Stimulated activated CD4-positive, alpha-beta T cell treated with anti-CD3 and anti-CD28 coated beads, Interleukin-4, amount 100 ng/mL, for 4 hours (primary cell): ENCODE results near the gene YKT6.

Source experiments
- DNase-seq, 2 experiments: peaks; one replicate each; pipeline ENCODE4 v3.0.0-alpha.2; 2020

YKT6 gene

DNA sequence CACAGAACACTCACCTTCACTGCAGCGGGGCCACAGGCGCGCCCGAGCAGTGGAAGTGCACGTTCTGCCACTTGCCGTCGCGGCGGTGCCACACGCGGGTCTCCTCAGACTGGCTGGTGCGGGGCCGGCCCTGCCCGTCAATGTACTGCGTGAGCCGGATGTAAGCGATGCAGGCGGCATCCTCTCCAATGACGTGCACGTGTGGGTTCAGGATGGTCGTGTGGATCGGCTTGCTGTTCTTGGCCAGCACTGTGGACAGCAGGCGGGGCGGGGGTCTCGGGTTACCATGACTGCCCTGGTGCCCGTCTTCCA, 19.2 kb downstream of the YKT6 start:
- no peak for DNase-seq

DNA sequence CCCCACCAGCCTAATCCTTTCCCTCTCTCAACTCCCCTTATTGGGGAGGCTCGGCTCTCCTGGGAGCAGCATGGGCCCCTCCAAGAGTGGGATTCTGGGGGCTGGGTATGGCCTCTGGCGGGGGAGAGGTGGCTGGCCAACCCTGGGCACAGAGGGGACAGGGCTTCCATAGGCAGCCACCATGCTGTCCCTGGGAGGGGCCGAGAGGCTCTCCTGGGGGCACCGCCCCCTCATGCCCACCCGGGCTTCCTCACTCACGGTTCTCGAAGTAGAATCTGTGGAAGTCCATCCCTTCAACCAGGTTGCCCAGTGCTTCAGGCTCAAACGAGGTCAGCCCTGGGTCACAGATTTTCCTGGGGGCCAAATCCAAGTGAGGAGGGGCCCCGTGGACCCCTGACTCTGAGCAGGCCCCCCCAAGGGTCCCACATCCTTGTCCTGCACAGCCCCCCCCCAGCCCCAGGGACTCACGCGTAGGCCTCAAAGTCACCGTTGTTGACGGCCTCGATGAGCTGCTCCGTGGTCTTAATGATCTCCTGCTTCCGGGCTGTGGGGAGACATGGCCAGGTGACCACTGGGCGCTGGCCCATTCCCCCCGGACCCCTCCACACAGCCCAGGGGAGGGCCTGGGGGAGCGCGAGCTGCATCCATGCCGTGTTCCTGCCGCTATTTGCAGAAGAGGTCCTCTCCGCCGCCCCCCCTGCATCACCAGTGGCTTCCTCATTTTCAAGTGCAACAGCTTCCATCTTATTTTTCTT, 19.8 kb downstream of the YKT6 start:
- DNase-seq = no peak

DNA sequence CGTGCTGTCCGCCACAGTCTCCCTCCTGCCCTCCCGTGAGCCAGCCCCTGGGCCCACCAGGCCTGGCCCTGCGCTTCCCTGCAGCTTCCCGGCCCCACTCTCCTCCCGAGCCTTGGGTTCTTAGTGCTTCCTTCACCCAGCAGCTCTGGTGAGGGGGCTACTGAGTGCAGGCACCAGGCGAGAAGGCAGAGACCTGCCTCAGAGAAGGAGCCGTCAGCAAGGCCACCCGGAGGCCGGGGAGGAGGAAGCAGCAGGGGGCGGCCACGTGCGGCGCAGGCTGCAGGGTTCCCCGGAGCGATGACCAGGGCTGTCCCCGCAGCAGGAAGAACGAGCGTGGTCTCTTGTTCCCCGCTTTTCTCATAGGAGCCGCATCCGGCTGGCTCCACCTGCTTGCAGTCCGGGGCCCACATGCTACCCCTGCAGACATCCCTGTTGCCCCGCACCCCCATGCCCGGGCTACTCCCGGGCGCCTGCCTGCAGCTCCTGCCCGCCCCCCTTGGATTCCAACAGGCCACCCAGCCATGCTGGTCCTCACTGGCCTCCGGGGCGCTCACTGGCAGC, 20.5 kb downstream of the YKT6 start:
- DNase-seq = no peak

- no peak for DNase-seq
Measured at GRCh38 chr7:44222074-44222473, 21.3 kb downstream of the YKT6 start.

- no peak for DNase-seq
Measured at GRCh38 chr7:44222776-44223261, 22.0 kb downstream of the YKT6 start.

- no peak for DNase-seq
Measured at GRCh38 chr7:44223362-44224079, 22.7 kb downstream of the YKT6 start.

- no peak for DNase-seq
Measured at GRCh38 chr7:44224080-44224973, 23.5 kb downstream of the YKT6 start.

DNA sequence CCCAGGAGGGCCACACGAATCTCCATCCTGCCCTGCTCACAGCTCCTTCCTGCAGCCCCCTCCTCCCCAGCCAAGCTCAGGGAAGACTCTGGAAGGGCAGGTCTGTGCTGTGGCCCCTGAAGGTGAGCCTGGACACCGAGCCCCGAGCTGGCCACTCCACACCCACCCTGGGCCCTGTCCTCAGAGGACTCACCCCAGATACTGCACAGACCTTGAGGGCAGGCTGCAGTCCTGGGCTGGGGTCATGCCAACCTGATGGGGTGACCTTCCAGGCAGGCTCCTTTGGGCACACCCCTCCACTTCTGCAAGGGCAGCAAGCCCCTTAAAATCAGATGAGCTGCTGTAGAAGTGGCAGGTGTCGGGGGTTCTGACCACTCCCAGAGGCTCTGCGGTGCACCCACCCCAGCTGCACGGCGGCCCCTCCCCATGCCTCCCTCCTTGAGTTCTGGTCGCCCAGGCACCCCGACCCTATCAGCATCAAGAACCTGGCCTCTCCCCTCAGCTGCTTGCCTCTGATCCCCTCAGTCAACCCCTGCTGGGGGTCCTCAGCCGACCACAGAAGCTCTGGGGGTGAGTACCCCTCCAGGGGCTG, 24.3 kb downstream of the YKT6 start:
- no peak for DNase-seq

DNA sequence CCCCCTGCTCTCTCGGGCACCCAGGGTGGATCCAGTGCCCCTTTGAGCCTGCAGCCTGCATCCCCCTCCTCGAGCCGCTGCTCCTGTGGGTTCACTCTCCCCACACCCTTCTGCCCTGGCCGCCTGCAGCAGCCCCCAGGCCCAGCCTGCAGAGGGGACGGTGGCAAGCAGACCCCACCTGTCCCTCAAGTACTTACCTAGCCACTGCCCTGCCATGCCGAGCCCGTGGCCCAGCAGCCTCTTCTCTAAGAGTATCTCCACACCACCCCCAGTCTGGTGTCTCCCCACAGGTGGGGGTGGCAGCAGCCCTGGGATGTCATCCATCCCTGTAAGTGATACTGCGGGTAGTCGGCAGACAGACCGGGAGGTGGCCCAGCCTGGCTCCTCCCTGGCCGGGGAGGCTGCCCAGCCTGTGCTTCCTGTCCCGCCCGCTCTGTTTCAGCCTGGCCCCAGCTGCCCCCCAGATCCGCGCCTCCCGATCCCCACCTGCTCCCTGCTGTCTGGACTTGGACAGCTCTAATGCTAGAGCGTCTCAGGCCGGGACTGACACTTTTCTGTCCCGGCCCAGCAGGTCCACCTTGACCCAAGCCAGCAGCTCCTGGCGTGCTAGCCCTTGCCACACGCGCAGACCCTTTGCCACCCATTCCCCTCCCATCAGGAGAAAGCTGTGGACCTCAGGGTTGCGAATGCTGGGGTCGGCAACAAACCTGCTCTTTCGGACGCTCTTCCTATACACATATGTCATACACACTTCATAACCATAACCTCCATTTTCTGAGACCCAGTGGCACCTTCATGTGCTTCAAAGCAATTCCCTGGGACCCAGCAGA, 25.0 kb downstream of the YKT6 start:
- DNase-seq = no peak

- no peak for DNase-seq
Measured at GRCh38 chr7:44226396-44226753, 25.6 kb downstream of the YKT6 start.

- DNase-seq = no peak
Measured at GRCh38 chr7:44227911-44228310, 27.1 kb downstream of the YKT6 start.

GRCh38 chr7:44228571-44229350, 28.0 kb downstream of the YKT6 start:
- no peak for DNase-seq

GRCh38 chr7:44229546-44230105, 28.8 kb downstream of the YKT6 start:
- DNase-seq = no peak

- DNase-seq = no peak
Measured at GRCh38 chr7:44230286-44230685, 29.5 kb downstream of the YKT6 start.

GRCh38 chr7:44231088-44231487, 30.3 kb downstream of the YKT6 start:
- DNase-seq = no peak

DNA sequence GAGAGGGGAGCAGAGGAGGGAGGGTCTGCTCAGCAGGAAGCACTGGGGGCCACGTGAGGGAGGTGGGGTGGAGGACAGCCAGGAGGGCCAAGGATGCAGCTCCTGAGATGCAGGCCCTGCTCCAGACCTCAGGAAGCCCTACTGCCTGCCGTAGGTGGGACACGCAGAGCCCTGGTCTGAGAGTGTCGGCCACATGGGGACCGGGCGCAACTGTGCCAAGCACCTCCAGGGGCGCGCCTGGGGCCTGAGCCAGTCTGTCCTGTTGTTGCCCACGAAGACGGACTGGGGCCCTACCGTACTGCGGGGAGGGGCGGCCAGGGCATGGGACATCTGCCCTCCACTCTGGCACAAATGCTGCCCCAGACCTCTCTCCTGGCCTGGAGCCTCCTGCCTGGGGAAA, 31.6 kb downstream of the YKT6 start:
- no peak for DNase-seq

DNA sequence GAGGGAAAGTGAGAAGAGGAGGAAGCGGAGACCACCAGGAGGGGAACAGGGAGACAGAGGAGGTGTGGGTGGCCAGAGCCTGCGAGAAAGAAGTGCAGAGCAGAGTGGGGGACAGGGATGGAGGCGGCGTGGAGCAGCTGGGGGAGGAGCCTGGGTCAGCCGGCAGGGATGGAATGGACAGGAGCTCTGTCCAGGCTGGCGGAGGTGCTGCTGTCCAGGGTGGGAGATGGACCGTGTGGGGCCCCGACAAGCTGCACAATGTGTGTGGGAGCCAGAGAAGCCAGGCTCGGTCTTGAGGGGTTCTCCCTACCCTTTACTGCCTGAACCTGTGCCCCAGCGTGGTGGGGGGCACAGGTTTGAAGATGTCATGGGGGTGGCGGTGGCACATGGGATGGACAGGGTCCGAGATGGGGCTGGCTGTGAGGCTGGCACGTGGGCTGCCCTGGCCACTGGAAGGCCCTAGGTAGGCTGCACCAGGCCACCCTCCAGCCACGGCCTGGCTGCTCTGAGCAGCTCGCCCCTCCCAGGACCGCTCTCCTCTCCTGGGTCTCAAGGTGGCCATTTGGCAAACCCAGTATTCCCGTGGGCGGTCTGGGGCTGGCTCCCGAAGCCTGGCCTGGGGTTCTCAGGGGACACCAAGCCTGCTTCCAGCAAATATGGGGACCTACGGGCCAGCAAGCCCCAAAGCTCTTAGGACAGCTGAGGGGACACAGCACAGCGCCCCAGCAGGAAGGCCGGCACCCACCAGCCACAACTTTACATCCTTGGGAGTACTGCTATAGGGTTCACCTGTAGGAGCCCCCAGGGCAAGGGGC, 32.3 kb downstream of the YKT6 start:
- DNase-seq = no peak

- DNase-seq = no peak
Measured at GRCh38 chr7:44235066-44235465, 34.3 kb downstream of the YKT6 start.

DNA sequence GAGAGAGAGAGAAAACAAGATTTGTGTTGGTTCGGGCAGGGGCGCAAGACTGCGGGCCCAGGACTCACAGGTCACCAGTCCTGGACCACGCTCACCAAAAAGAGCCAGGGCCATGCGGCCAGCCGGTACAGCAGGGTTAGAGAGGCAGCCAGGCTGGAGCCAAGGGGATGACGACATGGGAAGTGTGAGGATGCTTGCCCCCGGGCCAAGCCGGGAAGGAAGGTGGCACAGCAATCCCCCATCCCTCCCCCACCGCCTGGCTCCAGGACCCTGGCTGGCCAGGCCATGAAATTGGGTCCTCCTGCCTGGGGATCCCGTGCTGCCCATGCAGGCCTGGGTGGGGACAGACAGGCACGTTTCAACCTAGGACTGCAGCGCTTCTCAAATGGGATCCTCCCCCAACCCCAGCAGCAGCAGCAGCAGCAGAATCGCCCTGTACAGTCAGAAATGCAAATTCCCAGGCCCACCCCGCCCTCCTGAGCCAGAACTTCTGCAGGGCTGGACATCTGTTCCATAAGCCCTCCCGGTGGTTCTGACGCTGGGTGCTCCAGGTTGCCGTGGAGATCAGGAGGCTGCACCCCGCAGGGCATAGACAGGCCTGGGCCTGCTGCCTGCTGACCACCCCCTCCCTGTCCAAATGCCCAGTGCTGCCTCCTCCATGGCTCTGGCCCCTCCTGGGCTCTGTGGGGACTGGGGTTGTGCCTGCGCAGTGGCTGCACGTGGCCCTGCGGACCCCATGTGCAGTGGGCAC, 35.0 kb downstream of the YKT6 start:
- no peak for DNase-seq
